HepG2 (cell line): ENCODE measurements around the gene SMYD5. TPM values are rescaled to one million over a fixed set of nuclear protein-coding genes. Genes with fewer than 3 reads are reported as not detected.

ENCODE experiments used
- EEA1 ChIP-seq: sonication (generic); formaldehyde crosslinking; IDR thresholded peaks from 2 replicates; pipeline ENCODE4 v1.5.1; 2020; ENCODE audit warnings: mild to moderate bottlenecking, missing genetic modification reagents, borderline replicate concordance
- EHMT2 ChIP-seq: fragments of 200-600 bp; sonication (generic); IDR thresholded peaks from 2 replicates; pipeline ENCODE4 v1.7.0; 2017; ENCODE audit warnings: antibody characterized with exemption, low read depth, low read length, borderline replicate concordance
- HHEX ChIP-seq: IDR thresholded peaks from 2 replicates; pipeline ENCODE4 v1.6.1; 2016; ENCODE audit warnings: control low read depth
- HIC2 ChIP-seq: sonication (generic); formaldehyde crosslinking; IDR thresholded peaks from 2 replicates; pipeline ENCODE4 v1.9.0; 2022; ENCODE audit warnings: low read depth, missing genetic modification reagents
- KLF12 ChIP-seq: sonication (generic); formaldehyde crosslinking; IDR thresholded peaks from 2 replicates; pipeline ENCODE4 v1.4.0; 2020; ENCODE audit warnings: missing genetic modification reagents, borderline replicate concordance
- MLX ChIP-seq: IDR thresholded peaks from 2 replicates; pipeline ENCODE4 v1.6.1; 2016
- RFXANK ChIP-seq: IDR thresholded peaks from 2 replicates; pipeline ENCODE4 v1.6.1; 2016
- ZBTB40 ChIP-seq, 2 experiments: fragments of 450-650 bp in 1 of 2; sonication (generic) in 1 of 2; formaldehyde crosslinking in 1 of 2; IDR thresholded peaks; 2 replicates each; pipeline versions ENCODE4 v1.6.1 to v1.8.0; 2016 to 2022; ENCODE audit warnings: antibody characterized with exemption in 1 of 2, mild to moderate bottlenecking in 1 of 2, missing genetic modification reagents in 1 of 2
- ZKSCAN5 ChIP-seq: sonication (generic); formaldehyde crosslinking; IDR thresholded peaks from 2 replicates; pipeline ENCODE4 v1.5.1; 2020; ENCODE audit warnings: mild to moderate bottlenecking, missing genetic modification reagents
- ZNF326 ChIP-seq: sonication (generic); formaldehyde crosslinking; IDR thresholded peaks from 2 replicates; pipeline ENCODE4 v1.4.0; 2020; ENCODE audit warnings: missing genetic modification reagents, borderline replicate concordance
- ZNF350 ChIP-seq: sonication (generic); formaldehyde crosslinking; IDR thresholded peaks from 2 replicates; pipeline ENCODE4 v1.4.0; 2020; ENCODE audit warnings: mild to moderate bottlenecking, low read depth, missing genetic modification reagents, borderline replicate concordance
- ZNF362 ChIP-seq: sonication (generic); formaldehyde crosslinking; IDR thresholded peaks from 2 replicates; pipeline ENCODE4 v1.4.0; 2020; ENCODE audit warnings: missing genetic modification reagents, mild to moderate bottlenecking, borderline replicate concordance
- polyA plus RNA-seq, 8 experiments: library from polyadenylated mRNA; depleted of rRNA in 3 of 8; stranded (reverse) in 7 of 8; unstranded in 1 of 8; fragments of >200 nt; fragmentation: Illumina TruSeq in 4 of 8; extraction: Trizol in 4 of 8; gene quantifications; 2 replicates each; pipeline versions ENCODE4 v1.2.1 to v1.2.3, GENCODE V29; 2011 to 2016; ENCODE audit warnings: low read depth in 4 of 8, missing spikeins in 1 of 8, mixed read lengths in 1 of 8; ENCODE audit not compliant: insufficient read depth in 1 of 8
- total RNA-seq, 5 experiments: library from RNA; depleted of rRNA; stranded (reverse); fragments of >200 nt; fragmentation: Illumina TruSeq; extraction: Trizol; gene quantifications; 2 replicates each; pipeline ENCODE4 v1.2.3, GENCODE V29; 2016; ENCODE audit warnings: low read depth in 1 of 5
- TF ChIP-seq, protein P1 (sequence below): sonication (generic); formaldehyde crosslinking; IDR thresholded peaks from 2 replicates; pipeline ENCODE4 v1.9.0; 2021; ENCODE audit warnings: missing genetic modification reagents, borderline replicate concordance

SMYD5 gene
- total and polyA plus RNA-seq, 2 of the 13 experiments (the other 11 are each of a cell fraction or from before 2014, with no cell fraction given): 55.8 to 70.4 TPM

- TF ChIP-seq ZBTB40 (IDR thresholded peaks at IDR 0.05) (no peak), ZBTB40 (CRISPR knock-in tag; IDR thresholded peaks at IDR 0.05) (peak; percentile 36; the same call in 1 of the 2 replicates), KLF12 (CRISPR knock-in tag) (0 out of 2 replicates have a peak, but pooled peaks have one; percentile 25), HIC2 (CRISPR knock-in tag) (no peak), ZKSCAN5 (CRISPR knock-in tag) (no peak), RFXANK (no peak), MLX (CRISPR knock-in tag) (no peak), ZNF326 (CRISPR knock-in tag) (no peak), HHEX (CRISPR knock-in tag) (no peak), ZNF350 (CRISPR knock-in tag) (no peak), EEA1 (no peak), EHMT2 (no peak), ZNF362 (CRISPR knock-in tag) (no peak)
- TF ChIP-seq, protein P1, sequence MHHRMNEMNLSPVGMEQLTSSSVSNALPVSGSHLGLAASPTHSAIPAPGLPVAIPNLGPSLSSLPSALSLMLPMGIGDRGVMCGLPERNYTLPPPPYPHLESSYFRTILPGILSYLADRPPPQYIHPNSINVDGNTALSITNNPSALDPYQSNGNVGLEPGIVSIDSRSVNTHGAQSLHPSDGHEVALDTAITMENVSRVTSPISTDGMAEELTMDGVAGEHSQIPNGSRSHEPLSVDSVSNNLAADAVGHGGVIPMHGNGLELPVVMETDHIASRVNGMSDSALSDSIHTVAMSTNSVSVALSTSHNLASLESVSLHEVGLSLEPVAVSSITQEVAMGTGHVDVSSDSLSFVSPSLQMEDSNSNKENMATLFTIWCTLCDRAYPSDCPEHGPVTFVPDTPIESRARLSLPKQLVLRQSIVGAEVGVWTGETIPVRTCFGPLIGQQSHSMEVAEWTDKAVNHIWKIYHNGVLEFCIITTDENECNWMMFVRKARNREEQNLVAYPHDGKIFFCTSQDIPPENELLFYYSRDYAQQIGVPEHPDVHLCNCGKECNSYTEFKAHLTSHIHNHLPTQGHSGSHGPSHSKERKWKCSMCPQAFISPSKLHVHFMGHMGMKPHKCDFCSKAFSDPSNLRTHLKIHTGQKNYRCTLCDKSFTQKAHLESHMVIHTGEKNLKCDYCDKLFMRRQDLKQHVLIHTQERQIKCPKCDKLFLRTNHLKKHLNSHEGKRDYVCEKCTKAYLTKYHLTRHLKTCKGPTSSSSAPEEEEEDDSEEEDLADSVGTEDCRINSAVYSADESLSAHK: no peak
These were observed 1.4 kb upstream of the SMYD5 start (continued) for GRCh38 chr2:73212448-73213176.
